K562 (cell line): Measurements from ENCODE around the gene TMEM179. TPM values are rescaled to one million over a fixed set of nuclear protein-coding genes. Genes with fewer than 3 reads are reported as not detected.

Source experiments
- ATAC-seq: fragments of 200-7000 bp; cut with Tn5 transposase; 3 replicates; pipeline ENCODE4 v1.9.1; 2020; ENCODE audit warnings: moderate library complexity
- BruUV-seq: library from RNA; stranded (reverse); fragments of 400-500 nt; replicated peaks from 2 replicates; lab custom pipeline; 2021; lab: Mats Ljungman, UMichigan
- CTCF ChIA-PET: fragments of 300-600 bp; formaldehyde crosslinking; extraction: SDS; loops from one replicate; lab custom pipeline; 2021; ENCODE audit warnings: low intra/inter-chr PET ratio; lab: Yijun Ruan, JAX
- POLR2A ChIA-PET: fragments of 300-600, 350-650 bp; sonication (Branson Sonifier 250); formaldehyde crosslinking; extraction: SDS; loops from one replicate; lab custom pipeline; 2021; ENCODE audit warnings: antibody characterized with exemption, inconsistent platforms; lab: Yijun Ruan, JAX
- DNase-seq, 4 experiments: peaks; one replicate each; pipeline versions ENCODE4 v3.0.0 to v3.0.0-alpha.2; 2011 to 2018; ENCODE audit warnings: low spot score in 3 of 4, mixed read lengths in 3 of 4; ENCODE audit errors: extremely low read depth in 1 of 4
- FAIRE-seq: peaks from 2 replicates; lab custom pipeline; 2011; peaks lifted over from hg19 to GRCh38; lab: Jason Lieb, UNC
- H2AFZ ChIP-seq: 2 replicates; pipeline ENCODE4 v1.6.0; 2011; ENCODE audit warnings: low read depth, low read length, control low read depth, inconsistent platforms
- H3K27ac ChIP-seq: fragments of 200-600 bp; 3 replicates; pipeline ENCODE4 v1.8.0; 2011; ENCODE audit warnings: low read depth, mild to moderate bottlenecking, control low read depth, inconsistent platforms, low read length, moderate library complexity, mixed read lengths; ENCODE audit errors: extremely low read depth
- H3K27me3 ChIP-seq, 2 experiments: fragments of 300-600 bp in 1 of 2; 2 replicates in 1 of 2; 3 replicates in 1 of 2; pipeline versions ENCODE4 v1.6.0 to v1.8.0; 2011; ENCODE audit warnings: inconsistent platforms in 2 of 2, low read length in 2 of 2, mild to moderate bottlenecking in 1 of 2, mixed read lengths in 1 of 2, moderate library complexity in 1 of 2; ENCODE audit not compliant: control insufficient read depth in 2 of 2, insufficient read depth in 2 of 2
- H3K36me3 ChIP-seq: fragments of 300-600 bp; 3 replicates; pipeline ENCODE4 v1.8.0; 2011; ENCODE audit warnings: mild to moderate bottlenecking, low read length, inconsistent platforms; ENCODE audit not compliant: control insufficient read depth, insufficient read depth
- H3K4me1 ChIP-seq, 2 experiments: fragments of 200-600 bp in 1 of 2; replicated peaks in 1 of 2; 2 replicates in 1 of 2; 3 replicates in 1 of 2; pipeline versions ENCODE4 v1.5.1 to v1.8.0; 2011; ENCODE audit warnings: inconsistent platforms in 2 of 2, low read length in 2 of 2, mild to moderate bottlenecking in 1 of 2, mixed read lengths in 1 of 2, moderate library complexity in 1 of 2; ENCODE audit not compliant: control insufficient read depth in 2 of 2, insufficient read depth in 2 of 2
- H3K4me2 ChIP-seq: 2 replicates; pipeline ENCODE4 v1.6.1; 2011; ENCODE audit warnings: low read length, control low read depth, inconsistent platforms, mixed read lengths; ENCODE audit not compliant: insufficient read depth
- H3K4me3 ChIP-seq: fragments of 200-600 bp; sonication (generic), shearing (Covaris generic); 2 replicates; pipeline ENCODE4 v1.5.1; 2016; ENCODE audit warnings: control low read depth, inconsistent platforms
- H3K79me2 ChIP-seq: fragments of 200-600 bp; 3 replicates; pipeline ENCODE4 v1.8.0; 2011; ENCODE audit warnings: low read length, inconsistent platforms; ENCODE audit not compliant: control insufficient read depth, insufficient read depth
- H3K9ac ChIP-seq, 2 experiments: 2 replicates each; pipeline versions ENCODE4 v1.6.0 to v1.6.1; 2011; ENCODE audit warnings: low read depth in 2 of 2, low read length in 2 of 2, control low read depth in 1 of 2, inconsistent platforms in 1 of 2, mild to moderate bottlenecking in 1 of 2, mixed read lengths in 1 of 2; ENCODE audit not compliant: insufficient read depth in 1 of 2
- H3K9me1 ChIP-seq: one replicate; pipeline ENCODE4 v1.6.0; 2011; ENCODE audit warnings: inconsistent platforms, mild to moderate bottlenecking, low read length, moderate library complexity; ENCODE audit not compliant: control insufficient read depth, insufficient read depth
- H3K9me3 ChIP-seq: replicated peaks from 2 replicates; pipeline ENCODE4 v1.5.1; 2011; ENCODE audit warnings: low read depth, low read length, inconsistent platforms; ENCODE audit not compliant: control insufficient read depth, insufficient read depth
- H4K20me1 ChIP-seq: replicated peaks from 2 replicates; pipeline ENCODE4 v1.6.1; 2011; ENCODE audit warnings: low read length, inconsistent platforms, mixed read lengths; ENCODE audit not compliant: control insufficient read depth, insufficient read depth
- JUND ChIP-seq, 2 experiments: IDR thresholded peaks; 2 replicates in 1 of 2; 3 replicates in 1 of 2; pipeline ENCODE4 v1.6.1; 2011; ENCODE audit warnings: borderline replicate concordance in 2 of 2, low read depth in 2 of 2, low read length in 2 of 2, improper control_type of control experiment in 1 of 2, missing biosample characterization in 1 of 2, missing genetic modification characterization in 1 of 2, missing genetic modification reagents in 1 of 2
- TCF7L2 ChIP-seq: fragments of 150-350 bp; IDR thresholded peaks from 2 replicates; pipeline ENCODE4 v1.6.1; 2016; ENCODE audit warnings: low read depth, mild to moderate bottlenecking, low read length, moderate library complexity
- TSHZ1 ChIP-seq: fragments of 250-450 bp; sonication (Bioruptor Pico); IDR thresholded peaks from 2 replicates; pipeline ENCODE4 v1.4.0; 2020; ENCODE audit warnings: mild to moderate bottlenecking, moderate library complexity
- ZNF146 ChIP-seq: IDR thresholded peaks from one replicate; pipeline ENCODE4 v1.6.1; 2018; ENCODE audit warnings: missing compliant biosample characterization; ENCODE audit not compliant: unreplicated experiment
- ZNF586 ChIP-seq: fragments of 450-650 bp; formaldehyde crosslinking; conservative IDR thresholded peaks from 2 replicates; pipeline ENCODE4 v1.4.0; 2020; ENCODE audit warnings: mild to moderate bottlenecking, moderate library complexity
- WGBS: fragments of 100-300 bp; shearing (Covaris generic); methylation state at CpG from one replicate; pipeline ENCODE4 v1.1.6; 2016; ENCODE audit warnings: low coverage, mixed read lengths; ENCODE audit not compliant: insufficient coverage; ENCODE audit errors: missing lambda C conversion rate; 5-methylcytosine and 5-hydroxymethylcytosine counted together
- in situ Hi-C: fragments of 300-500 bp; cut with MboI; formaldehyde crosslinking; loops from 4 replicates; pipeline ENCODE4 v1.15.0; 2018; ENCODE audit warnings: inconsistent platforms, mixed read lengths
- intact Hi-C: fragments of 100-400 bp; cut with micrococcal nuclease; formaldehyde crosslinking; loops from 2 replicates; pipeline ENCODE4 v1.14.2; 2022
- polyA plus RNA-seq, 8 experiments: library from polyadenylated mRNA; depleted of rRNA in 4 of 8; stranded (reverse) in 5 of 8; unstranded in 3 of 8; fragments of >200 nt; fragmentation: Nextera tagmentation in 2 of 8; fragmentation: Illumina TruSeq in 1 of 8; extraction: Ambion mirVana in 2 of 8; extraction: Trizol in 1 of 8; gene quantifications; 2 replicates each; pipeline versions ENCODE4 v1.2.1 to v1.2.3, GENCODE V29; 2011 to 2014; ENCODE audit warnings: inconsistent platforms in 1 of 8, missing spikeins in 1 of 8
- total RNA-seq, 7 experiments: library from RNA; depleted of rRNA in 6 of 7; stranded (reverse); fragments of >200 nt in 6 of 7; fragmentation: Illumina TruSeq in 2 of 7; extraction: Trizol in 2 of 7; gene quantifications; 2 replicates each; pipeline versions ENCODE4 v1.2.1 to v1.2.3, GENCODE V29; 2011 to 2021; ENCODE audit warnings: low replicate concordance in 1 of 7
- TF ChIP-seq, protein P1 (sequence below): sonication (generic); IDR thresholded peaks from 2 replicates; pipeline ENCODE4 v1.6.1; 2016
- TF ChIP-seq, protein P2 (sequence below), 2 experiments: fragments of 450-650 bp in 1 of 2; IDR thresholded peaks; 2 replicates each; pipeline ENCODE4 v1.6.1; 2011 to 2017; ENCODE audit warnings: low read depth in 2 of 2, antibody characterized with exemption in 1 of 2, borderline replicate concordance in 1 of 2, low read length in 1 of 2, mild to moderate bottlenecking in 1 of 2, mixed read lengths in 1 of 2; ENCODE audit not compliant: control insufficient read depth in 1 of 2
- TF ChIP-seq, protein P3 (sequence below): fragments of 150-350 bp; conservative IDR thresholded peaks from 2 replicates; pipeline ENCODE4 v1.6.1; 2014; ENCODE audit warnings: low read length

Gene TMEM179
- total and polyA plus RNA-seq, 9 of the 15 experiments (the other 6 are each of a cell fraction or from before 2014, with no cell fraction given) = not detected

DNA sequence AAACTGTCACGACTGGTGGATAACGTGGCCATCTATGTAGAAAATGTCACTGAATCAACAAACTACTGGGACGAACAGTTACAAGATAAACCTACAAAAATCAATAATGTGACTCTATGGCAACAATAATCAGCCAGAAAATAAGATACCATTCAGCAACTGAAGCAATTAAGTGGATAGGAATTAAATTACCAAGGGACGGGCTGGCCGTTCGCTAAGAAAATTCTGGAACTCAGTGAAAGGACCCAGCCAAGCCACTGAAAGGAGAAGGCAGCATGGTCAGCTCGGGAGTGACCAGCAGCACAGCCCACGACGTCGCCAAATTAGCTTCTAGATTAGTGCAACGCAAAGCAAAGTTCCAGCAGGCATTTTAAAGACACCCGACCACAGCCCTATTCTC lies 33.6 kb upstream of the TMEM179 start (continued):
- no peak for TF ChIP-seq TSHZ1 (CRISPR knock-in tag)
- TF ChIP-seq, protein P1, sequence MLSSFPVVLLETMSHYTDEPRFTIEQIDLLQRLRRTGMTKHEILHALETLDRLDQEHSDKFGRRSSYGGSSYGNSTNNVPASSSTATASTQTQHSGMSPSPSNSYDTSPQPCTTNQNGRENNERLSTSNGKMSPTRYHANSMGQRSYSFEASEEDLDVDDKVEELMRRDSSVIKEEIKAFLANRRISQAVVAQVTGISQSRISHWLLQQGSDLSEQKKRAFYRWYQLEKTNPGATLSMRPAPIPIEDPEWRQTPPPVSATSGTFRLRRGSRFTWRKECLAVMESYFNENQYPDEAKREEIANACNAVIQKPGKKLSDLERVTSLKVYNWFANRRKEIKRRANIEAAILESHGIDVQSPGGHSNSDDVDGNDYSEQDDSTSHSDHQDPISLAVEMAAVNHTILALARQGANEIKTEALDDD = no peak
- TF ChIP-seq, all 486 proteins: peak for 0

DNA sequence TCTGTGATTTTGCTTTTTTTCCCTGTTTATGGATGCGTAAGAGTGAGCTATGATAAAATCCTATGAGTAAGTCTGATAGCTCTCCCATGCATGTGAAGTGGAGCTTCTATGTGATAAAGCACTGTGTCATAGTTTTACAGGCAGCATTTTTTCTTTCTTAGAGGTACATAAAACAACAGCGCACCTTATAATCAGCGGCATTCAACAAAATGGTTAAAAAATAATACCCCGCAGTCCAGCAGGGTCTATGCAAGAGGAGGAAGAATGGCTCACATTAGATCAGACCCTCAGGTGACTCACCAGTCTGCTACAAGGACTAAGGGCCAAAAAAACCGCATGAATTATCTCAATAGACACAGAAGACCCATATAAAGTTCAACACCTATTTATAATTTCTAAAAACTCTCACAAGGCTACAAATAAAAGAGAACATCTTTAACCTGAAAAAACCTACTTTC lies 33.0 kb upstream of the TMEM179 start:
- DNase-seq (no peak), ATAC-seq (no peak), FAIRE-seq (no peak)
- Histone ChIP-seq H3K27me3 (peaks cover 0 to 50% of the 10 kb centered on the region in 2 experiments; a peak in 2 of 5 replicates), H3K9me1 (no peaks in the 10 kb centered on the region), H3K4me2 (no peak overlapping the region), H3K36me3 (no peaks in the 10 kb centered on the region), H3K4me1 (peaks cover 0 to 35% of the 10 kb centered on the region in 2 experiments; a peak in 2 of 5 replicates), H3K79me2 (no peaks in the 10 kb centered on the region), H3K4me3 (no peak overlapping the region), H3K27ac (no peak overlapping the region), H3K9ac (no peak overlapping the region), H3K9me3 (no peaks in the 10 kb centered on the region), H2AFZ (no peak overlapping the region), H4K20me1 (0 out of 2 replicates have a peak, but pooled peaks cover 3% of the 10 kb centered on the region)
- ChIA-PET CTCF (interaction anchor here (0.7 kb wide), 1 partner anchor 77 kb away, joined by 3 read pairs; no protein-coding TSS in a partner anchor), POLR2A (interaction anchor here (0.6 kb wide), 1 partner anchor 560 kb away, joined by 3 read pairs; no protein-coding TSS in a partner anchor)
- WGBS = 0% methylated on average over 5 of the region's 5 CpGs
- in situ Hi-C loops (no loop called here), intact Hi-C loops (no loop called here)
- no TSS peak for BruUV-seq
- TF ChIP-seq ZNF586 (no peak), JUND (IDR thresholded peaks at IDR 0.05; ENCODE audit: borderline replicate concordance, low read depth, low read length) (0 out of 2 replicates have a peak, but pooled peaks have one; percentile 12), JUND (tag; IDR thresholded peaks at IDR 0.05; ENCODE audit: borderline replicate concordance, low read depth, low read length) (no peak), TCF7L2 (no peak), ZNF146 (no peak)
- TF ChIP-seq, protein P2, sequence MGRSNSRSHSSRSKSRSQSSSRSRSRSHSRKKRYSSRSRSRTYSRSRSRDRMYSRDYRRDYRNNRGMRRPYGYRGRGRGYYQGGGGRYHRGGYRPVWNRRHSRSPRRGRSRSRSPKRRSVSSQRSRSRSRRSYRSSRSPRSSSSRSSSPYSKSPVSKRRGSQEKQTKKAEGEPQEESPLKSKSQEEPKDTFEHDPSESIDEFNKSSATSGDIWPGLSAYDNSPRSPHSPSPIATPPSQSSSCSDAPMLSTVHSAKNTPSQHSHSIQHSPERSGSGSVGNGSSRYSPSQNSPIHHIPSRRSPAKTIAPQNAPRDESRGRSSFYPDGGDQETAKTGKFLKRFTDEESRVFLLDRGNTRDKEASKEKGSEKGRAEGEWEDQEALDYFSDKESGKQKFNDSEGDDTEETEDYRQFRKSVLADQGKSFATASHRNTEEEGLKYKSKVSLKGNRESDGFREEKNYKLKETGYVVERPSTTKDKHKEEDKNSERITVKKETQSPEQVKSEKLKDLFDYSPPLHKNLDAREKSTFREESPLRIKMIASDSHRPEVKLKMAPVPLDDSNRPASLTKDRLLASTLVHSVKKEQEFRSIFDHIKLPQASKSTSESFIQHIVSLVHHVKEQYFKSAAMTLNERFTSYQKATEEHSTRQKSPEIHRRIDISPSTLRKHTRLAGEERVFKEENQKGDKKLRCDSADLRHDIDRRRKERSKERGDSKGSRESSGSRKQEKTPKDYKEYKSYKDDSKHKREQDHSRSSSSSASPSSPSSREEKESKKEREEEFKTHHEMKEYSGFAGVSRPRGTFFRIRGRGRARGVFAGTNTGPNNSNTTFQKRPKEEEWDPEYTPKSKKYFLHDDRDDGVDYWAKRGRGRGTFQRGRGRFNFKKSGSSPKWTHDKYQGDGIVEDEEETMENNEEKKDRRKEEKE (IDR thresholded peaks at IDR 0.05; ENCODE audit: borderline replicate concordance in 1 of 2, control insufficient read depth in 1 of 2, low read depth in 2 of 2, low read length in 1 of 2) = no peak
- TF ChIP-seq, protein P3, sequence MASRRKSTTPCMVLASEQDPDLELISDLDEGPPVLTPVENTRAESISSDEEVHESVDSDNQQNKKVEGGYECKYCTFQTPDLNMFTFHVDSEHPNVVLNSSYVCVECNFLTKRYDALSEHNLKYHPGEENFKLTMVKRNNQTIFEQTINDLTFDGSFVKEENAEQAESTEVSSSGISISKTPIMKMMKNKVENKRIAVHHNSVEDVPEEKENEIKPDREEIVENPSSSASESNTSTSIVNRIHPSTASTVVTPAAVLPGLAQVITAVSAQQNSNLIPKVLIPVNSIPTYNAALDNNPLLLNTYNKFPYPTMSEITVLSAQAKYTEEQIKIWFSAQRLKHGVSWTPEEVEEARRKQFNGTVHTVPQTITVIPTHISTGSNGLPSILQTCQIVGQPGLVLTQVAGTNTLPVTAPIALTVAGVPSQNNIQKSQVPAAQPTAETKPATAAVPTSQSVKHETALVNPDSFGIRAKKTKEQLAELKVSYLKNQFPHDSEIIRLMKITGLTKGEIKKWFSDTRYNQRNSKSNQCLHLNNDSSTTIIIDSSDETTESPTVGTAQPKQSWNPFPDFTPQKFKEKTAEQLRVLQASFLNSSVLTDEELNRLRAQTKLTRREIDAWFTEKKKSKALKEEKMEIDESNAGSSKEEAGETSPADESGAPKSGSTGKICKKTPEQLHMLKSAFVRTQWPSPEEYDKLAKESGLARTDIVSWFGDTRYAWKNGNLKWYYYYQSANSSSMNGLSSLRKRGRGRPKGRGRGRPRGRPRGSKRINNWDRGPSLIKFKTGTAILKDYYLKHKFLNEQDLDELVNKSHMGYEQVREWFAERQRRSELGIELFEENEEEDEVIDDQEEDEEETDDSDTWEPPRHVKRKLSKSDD = no peak
